NCI-H345 treated with DMSO at 0.1 percent for 48 hours (cell line): ENCODE data around the gene RPS6KA2.

Source experiments
- DNase-seq: peaks from one replicate; lab custom pipeline; 2025; ENCODE audit not compliant: unreplicated experiment; lab: John Stamatoyannopoulos, UW

Gene RPS6KA2

GRCh38 chr6:166492092-166492741 is 134.8 kb downstream of the RPS6KA2 start:
- no peak for DNase-seq

- DNase-seq, result peak; percentile 37
Observed at GRCh38 chr6:166490671-166491500, 136.2 kb downstream of the RPS6KA2 start.

GRCh38 chr6:166489301-166490155 is 137.5 kb downstream of the RPS6KA2 start:
- no peak for DNase-seq

- DNase-seq, result no peak
Observed at GRCh38 chr6:166488701-166489100, 138.3 kb downstream of the RPS6KA2 start.

GRCh38 chr6:166488076-166488685 is 138.9 kb downstream of the RPS6KA2 start:
- no peak for DNase-seq

- DNase-seq, result no peak
Observed at GRCh38 chr6:166487148-166487547, 139.9 kb downstream of the RPS6KA2 start.

GRCh38 chr6:166486536-166486880 is 140.5 kb downstream of the RPS6KA2 start:
- no peak for DNase-seq

- no peak for DNase-seq
Observed at GRCh38 chr6:166485651-166486535, 141.2 kb downstream of the RPS6KA2 start.

- DNase-seq, result no peak
Observed at GRCh38 chr6:166484863-166485262, 142.2 kb downstream of the RPS6KA2 start.

GRCh38 chr6:166483573-166484250 is 143.3 kb downstream of the RPS6KA2 start:
- DNase-seq, result no peak

GRCh38 chr6:166483026-166483425 is 144.0 kb downstream of the RPS6KA2 start:
- DNase-seq, result no peak

GRCh38 chr6:166478782-166479592 is 148.1 kb downstream of the RPS6KA2 start:
- no peak for DNase-seq

- no peak for DNase-seq
Observed at GRCh38 chr6:166477647-166478365, 149.2 kb downstream of the RPS6KA2 start.

GRCh38 chr6:166476634-166477215 is 150.3 kb downstream of the RPS6KA2 start:
- DNase-seq, result no peak

GRCh38 chr6:166476061-166476591 is 150.9 kb downstream of the RPS6KA2 start:
- DNase-seq, result no peak

- DNase-seq, result no peak
Observed at GRCh38 chr6:166474721-166475565, 152.1 kb downstream of the RPS6KA2 start.
